ENCODE measurements around the gene RARB. TPM values are rescaled to one million over a fixed set of nuclear protein-coding genes. Genes with fewer than 3 reads are reported as not detected.
A peak's percentile ranks its signal among the peaks of the same experiment; 100 is the strongest.

Gene RARB
- total and polyA plus RNA-seq, 7 donors: 1.2 to 18.5 (median 8.3) TPM

- Histone ChIP-seq H3K27me3 (no peaks in the 10 kb centered on the region), H3K4me1 (peaks cover 0 to 18% (median 15%) of the 10 kb centered on the region in 4 donors), H3K36me3 (no peaks in the 10 kb centered on the region), H3K4me3 (no peak overlapping the region), H3K27ac (no peak overlapping the region), H3K9me3 (no peaks in the 10 kb centered on the region)
- intact Hi-C loops (cut with DNase I): no loop called here
- WGBS, 2 donors: 87 to 92% methylated on average over 8 of the region's 8 CpGs
- TF ChIP-seq CTCF (IDR thresholded peaks at IDR 0.05) (no peak), POLR2A (IDR thresholded peaks at IDR 0.05) (no peak), POLR2AphosphoS5 (IDR thresholded peaks at IDR 0.05) (no peak), EP300 (IDR thresholded peaks at IDR 0.05) (no peak)
- no peak for DNase-seq
These were observed 160.5 kb downstream of the RARB start for GRCh38 chr3:25588441-25589103.

- TF ChIP-seq CTCF (IDR thresholded peaks at IDR 0.05): no peak
- no peak for TF ChIP-seq POLR2A (IDR thresholded peaks at IDR 0.05)
- no peak for TF ChIP-seq EP300 (IDR thresholded peaks at IDR 0.05)
- no peak for TF ChIP-seq POLR2AphosphoS5 (IDR thresholded peaks at IDR 0.05)
- no peaks in the 10 kb centered on the region for H3K36me3 ChIP-seq
- DNase-seq: no peak
- H3K27ac ChIP-seq: no peak overlapping the region
- no peaks in the 10 kb centered on the region for H3K27me3 ChIP-seq
- H3K4me1 ChIP-seq: peaks cover 0 to 24% (median 20%) of the 10 kb centered on the region in 4 donors
- intact Hi-C loops (cut with DNase I): no loop called here
- 96% methylated on average over 4 of the region's 4 CpGs for WGBS, 2 donors
- H3K4me3 ChIP-seq: no peak overlapping the region
- H3K9me3 ChIP-seq: no peaks in the 10 kb centered on the region
These were observed 161.2 kb downstream of the RARB start for GRCh38 chr3:25589104-25589782.

- Histone ChIP-seq H3K4me3 (no peak overlapping the region), H3K36me3 (no peaks in the 10 kb centered on the region), H3K9me3 (no peaks in the 10 kb centered on the region), H3K4me1 (peaks cover 0 to 28% (median 21%) of the 10 kb centered on the region in 4 donors), H3K27me3 (no peaks in the 10 kb centered on the region), H3K27ac (no peak overlapping the region)
- 88 to 90% methylated on average over 8 of the region's 8 CpGs for WGBS, 2 donors
- intact Hi-C loops (cut with DNase I): loop anchor here (5.0 to 10.0 kb wide), 4 partner anchors 118 to 755 kb away; partner anchors contain the start of gene RARB
- no peak for DNase-seq
- TF ChIP-seq CTCF (IDR thresholded peaks at IDR 0.05) (no peak), POLR2A (IDR thresholded peaks at IDR 0.05) (no peak), EP300 (IDR thresholded peaks at IDR 0.05) (no peak), POLR2AphosphoS5 (IDR thresholded peaks at IDR 0.05) (no peak)
These were observed 161.8 kb downstream of the RARB start for GRCh38 chr3:25589783-25590258.

- H3K36me3 ChIP-seq: peaks cover 0 to 19% (median 1%) of the 10 kb centered on the region in 4 donors
- H3K4me3 ChIP-seq: no peak overlapping the region
- no peaks in the 10 kb centered on the region for H3K9me3 ChIP-seq
- WGBS, 2 donors: 33 to 57% methylated on average over 3 of the region's 3 CpGs
- peak overlapping the region in 3 of 4 donors; percentile 40 to 55 (median 46) for H3K27ac ChIP-seq
- intact Hi-C loops (cut with DNase I): loop anchor here (5.0 to 10.0 kb wide), 4 partner anchors 120 to 758 kb away; partner anchors contain the start of gene RARB
- peak; percentile 67 for DNase-seq
- H3K27me3 ChIP-seq: no peaks in the 10 kb centered on the region
- H3K4me1 ChIP-seq: peaks cover 0 to 31% (median 21%) of the 10 kb centered on the region in 4 donors
- no peak for TF ChIP-seq POLR2AphosphoS5 (IDR thresholded peaks at IDR 0.05)
- no peak for TF ChIP-seq POLR2A (IDR thresholded peaks at IDR 0.05)
- TF ChIP-seq EP300 (IDR thresholded peaks at IDR 0.05): no peak
- no peak for TF ChIP-seq CTCF (IDR thresholded peaks at IDR 0.05)
These were observed 164.5 kb downstream of the RARB start for GRCh38 chr3:25592510-25592968.
